Epithelial cell of prostate (primary cell): Measurements from ENCODE around the gene SCAPER.
"Not testable (repeated sequence)": the region's sequence is repeated elsewhere in the genome, so short reads cannot be mapped to it uniquely, and the experiment has no call there.

Experiments
- DNase-seq: peaks from one replicate; pipeline ENCODE4 v3.0.0-alpha.2; 2011; ENCODE audit warnings: low read depth, low spot score
- H3K27ac ChIP-seq: fragments of 450-650 bp; 2 replicates; pipeline ENCODE4 v1.5.1; 2017; ENCODE audit warnings: mild to moderate bottlenecking

Gene SCAPER

DNA sequence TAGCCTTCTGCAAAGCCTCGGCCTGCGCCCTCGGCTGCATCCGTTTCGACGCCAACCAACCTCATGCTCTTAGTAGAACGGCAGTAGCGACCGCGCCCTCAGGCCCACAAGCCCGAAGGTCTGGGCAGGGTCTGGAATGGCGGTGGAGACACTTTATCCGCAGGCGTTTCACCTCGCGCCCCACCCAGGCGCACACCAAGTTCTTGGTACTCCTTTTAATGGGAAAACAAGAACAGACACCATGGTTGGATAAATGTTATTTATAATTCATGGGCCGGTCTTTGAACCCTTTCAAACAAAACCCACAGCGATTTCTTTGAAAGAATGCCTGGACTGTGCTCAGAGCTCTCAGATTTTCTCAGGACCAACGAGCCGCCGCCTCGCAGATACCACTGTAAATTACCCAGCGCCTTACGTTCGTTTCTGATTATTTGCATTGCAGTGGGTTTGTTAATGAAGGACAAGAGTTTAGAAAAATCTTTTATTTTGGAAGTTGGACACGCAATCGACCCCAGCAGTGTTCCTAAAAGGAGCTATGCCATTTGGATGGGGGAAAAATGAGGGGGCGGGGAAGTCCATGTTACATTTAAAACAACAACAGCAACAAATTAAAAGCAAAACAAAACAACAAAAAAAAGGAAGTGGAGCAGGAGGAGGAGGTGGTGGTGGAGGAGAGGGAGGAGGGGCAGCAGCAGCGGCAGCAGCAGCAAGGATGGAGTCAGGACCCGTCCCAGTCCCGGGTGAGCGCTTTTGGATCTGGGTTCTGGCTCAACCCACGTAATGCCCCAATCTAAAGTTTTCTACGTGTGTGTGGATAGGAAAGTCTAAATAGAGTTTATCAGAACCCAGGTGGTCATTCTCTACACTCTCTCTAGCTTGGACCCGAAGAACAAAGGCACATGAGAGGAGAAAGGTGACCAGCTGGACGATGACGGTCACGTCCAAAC lies 569.6 kb downstream of the SCAPER start:
- no peak for DNase-seq
- peak overlapping the region; percentile 91 for H3K27ac ChIP-seq

DNA sequence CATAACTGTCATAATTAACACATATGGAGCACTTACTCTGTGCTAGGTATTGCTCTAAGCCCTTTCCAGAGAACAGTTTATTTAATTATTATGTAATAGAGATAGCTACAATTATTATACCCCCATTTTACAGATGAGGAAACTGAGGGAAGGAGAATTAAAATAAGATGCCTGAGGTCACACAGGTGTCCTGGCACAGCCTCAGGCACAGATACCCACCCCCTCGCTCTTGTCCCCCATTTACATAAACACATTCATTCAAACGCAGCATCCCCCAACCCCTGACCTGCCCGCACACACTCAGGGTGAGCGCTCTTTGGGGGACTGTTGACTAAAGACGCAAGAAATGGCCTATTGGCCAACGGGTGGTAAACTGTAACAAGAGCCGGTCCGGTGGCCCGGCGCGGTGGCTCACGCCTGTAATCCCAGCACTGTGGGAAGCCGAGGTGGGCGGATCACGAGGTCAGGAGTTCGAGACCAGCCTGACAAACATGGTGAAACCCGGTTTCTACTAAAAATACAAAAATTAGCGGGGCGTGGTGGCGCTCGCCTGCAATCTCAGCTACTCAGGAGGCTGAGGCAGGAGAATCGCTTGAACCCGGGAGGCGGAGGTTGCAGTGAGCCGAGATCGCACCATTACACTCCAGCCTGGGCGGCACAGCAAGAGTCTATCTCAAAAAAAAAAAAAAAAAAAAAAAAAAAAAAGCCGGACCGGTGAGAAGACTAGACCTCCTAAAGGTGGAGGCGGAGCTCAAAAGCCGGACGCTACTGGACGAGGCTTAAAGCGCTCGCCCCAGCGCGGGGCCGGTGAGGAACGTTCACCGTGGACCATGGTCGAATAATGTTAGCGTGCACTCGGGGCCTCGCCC lies 570.5 kb downstream of the SCAPER start:
- DNase-seq: no peak
- H3K27ac ChIP-seq: peak overlapping the region; percentile 91

DNA sequence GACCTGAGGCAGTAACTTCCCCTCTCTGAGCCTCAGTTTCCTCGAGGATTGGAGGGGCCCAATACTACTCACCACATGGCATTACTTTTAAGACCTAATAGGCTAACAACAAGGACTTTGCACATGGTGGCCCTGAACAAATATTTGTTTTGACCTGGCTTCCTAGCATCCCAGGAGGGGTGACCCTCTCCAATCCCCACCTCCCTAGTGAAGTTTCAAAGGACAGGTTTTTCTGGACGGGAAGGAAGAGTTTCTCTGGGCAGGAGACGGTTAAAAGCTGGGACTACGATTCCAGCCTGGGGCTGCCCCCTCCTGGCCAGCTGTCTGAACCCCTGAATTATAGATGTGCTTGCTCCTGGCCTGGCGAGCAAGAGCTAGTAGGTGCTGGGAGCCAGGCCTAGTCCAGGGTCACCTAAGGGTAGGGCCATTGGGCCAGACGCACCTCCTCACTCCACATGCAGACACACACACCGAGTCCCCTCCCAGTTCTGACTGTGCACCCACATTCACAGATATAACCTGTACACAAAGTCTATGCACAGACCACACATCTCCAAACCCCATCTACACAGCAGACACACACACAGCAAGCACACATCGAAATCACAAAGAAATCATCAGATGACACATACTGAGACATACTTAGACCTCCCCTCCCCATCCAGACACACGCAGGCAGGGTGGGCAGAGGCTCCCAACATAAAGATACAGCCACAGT lies 571.3 kb downstream of the SCAPER start:
- no peak overlapping the region for H3K27ac ChIP-seq
- DNase-seq: no peak

DNA sequence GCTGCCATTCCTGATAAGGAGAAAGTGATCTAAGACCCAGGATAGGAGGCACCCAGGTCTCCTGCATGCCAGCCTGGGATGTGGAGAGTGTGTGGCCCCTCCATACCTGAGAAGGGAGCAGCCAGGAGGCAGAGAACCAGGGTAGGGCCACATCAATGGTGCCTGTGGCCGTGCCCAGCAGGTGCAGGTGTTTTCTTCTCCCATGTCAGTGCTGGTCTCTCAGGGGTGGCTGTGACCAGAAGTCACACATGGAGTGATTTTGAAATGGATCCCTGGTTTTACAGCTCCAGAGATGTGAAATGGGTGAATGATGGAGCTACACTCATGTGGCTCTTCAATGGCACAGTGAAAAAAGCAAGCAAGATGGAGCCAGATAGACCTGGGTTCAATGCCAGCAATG lies 571.8 kb downstream of the SCAPER start:
- DNase-seq: no peak

DNA sequence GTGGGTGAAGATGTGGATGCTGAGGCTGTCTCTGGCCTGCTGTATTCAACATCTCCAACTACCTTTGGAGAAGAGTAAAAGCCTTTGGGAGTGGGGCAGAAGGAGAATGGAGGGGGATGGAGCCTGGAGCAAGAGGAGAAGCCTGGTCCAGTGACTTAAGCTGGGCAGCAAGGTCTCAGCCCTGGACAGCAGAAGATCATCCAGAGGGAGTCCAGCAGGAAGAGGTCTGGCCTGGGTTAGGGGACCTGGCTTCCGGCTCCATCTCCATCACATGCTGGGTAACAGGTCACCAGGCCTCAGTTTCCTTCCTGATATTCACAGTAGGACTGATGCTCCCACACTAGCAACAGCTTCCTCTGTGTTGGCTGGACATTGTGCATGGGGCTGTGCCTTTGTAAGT lies 572.3 kb downstream of the SCAPER start:
- DNase-seq: no peak
- H3K27ac ChIP-seq: no peak overlapping the region

More for the DNA sequence above, 571.8 kb downstream of the SCAPER start:
- no peak overlapping the region for H3K27ac ChIP-seq

DNA sequence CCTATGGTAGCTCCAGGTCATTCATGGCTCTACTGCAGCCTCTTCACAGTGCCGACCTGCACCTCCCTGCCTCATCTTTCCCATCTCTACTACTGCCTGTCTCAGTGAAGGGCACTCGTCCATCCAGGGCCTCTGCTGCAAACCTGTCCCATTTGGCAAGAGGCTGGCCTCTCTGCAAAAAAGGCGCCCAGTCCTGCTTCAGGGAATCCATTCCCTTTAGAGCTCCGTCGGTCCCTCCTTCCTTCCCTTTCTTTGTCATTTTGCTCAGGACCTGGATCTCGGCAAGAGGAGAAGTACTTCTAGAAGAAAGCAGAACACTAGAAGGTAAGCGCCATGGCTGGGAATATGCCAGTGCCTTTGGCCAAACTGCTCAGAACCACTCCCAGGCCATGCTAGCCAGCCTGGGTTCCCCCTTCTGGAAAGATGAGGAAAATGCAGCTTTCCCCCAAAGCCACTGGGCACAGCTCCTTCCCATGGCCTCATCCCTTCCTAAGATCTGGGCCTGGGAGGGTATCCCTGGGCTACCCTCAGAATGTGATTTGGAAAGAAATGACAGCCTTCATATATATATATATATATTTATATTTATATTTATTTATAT lies 575.0 kb downstream of the SCAPER start:
- DNase-seq: no peak
- no peak overlapping the region for H3K27ac ChIP-seq

DNA sequence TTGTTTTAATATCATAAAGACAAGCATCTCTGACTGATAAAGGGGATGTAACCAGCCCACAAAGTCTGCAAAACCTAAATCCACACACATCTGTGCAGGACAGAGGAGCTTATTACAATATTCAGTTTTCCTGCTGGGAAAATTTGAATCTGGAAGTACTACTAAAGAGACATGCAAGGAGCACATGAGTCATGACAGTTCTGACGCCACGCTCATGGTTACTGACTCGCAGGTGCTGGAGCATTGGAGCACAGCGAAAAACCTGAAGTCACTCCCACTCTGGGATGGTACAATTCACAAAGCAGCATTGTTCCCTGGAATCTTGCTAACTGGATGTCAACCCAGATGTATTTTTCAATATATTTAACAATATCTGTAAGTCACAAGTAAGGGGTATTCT lies 576.2 kb downstream of the SCAPER start:
- peak; percentile 46 for DNase-seq
- H3K27ac ChIP-seq: no peak overlapping the region

DNA sequence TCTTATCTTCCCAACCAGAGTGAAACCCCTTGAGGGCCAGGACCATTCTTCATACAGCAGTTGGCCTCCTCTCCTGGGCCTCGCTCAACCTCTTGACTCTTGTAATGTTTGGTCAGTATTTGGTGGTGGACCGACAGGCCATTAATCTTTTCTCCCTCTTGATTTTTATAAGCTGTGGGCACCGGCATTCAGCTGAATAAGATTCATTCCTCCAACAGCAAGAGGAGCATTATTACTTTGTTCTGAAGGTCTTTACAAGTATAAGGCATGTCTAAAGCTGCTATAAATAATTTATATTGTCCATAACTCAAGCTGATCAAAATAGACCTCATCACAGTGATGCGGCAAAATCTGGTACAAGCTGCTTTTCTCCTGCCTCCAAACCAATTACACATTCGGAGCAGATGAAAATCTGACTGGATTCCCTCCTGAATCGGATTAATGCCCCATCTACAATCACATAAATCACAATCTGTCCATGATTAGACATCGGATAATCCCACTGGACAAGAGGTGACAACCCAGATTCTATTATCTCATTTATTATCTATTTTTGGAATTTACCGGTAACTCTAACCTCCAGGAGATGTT lies 576.9 kb downstream of the SCAPER start:
- DNase-seq: no peak
- H3K27ac ChIP-seq: no peak overlapping the region

DNA sequence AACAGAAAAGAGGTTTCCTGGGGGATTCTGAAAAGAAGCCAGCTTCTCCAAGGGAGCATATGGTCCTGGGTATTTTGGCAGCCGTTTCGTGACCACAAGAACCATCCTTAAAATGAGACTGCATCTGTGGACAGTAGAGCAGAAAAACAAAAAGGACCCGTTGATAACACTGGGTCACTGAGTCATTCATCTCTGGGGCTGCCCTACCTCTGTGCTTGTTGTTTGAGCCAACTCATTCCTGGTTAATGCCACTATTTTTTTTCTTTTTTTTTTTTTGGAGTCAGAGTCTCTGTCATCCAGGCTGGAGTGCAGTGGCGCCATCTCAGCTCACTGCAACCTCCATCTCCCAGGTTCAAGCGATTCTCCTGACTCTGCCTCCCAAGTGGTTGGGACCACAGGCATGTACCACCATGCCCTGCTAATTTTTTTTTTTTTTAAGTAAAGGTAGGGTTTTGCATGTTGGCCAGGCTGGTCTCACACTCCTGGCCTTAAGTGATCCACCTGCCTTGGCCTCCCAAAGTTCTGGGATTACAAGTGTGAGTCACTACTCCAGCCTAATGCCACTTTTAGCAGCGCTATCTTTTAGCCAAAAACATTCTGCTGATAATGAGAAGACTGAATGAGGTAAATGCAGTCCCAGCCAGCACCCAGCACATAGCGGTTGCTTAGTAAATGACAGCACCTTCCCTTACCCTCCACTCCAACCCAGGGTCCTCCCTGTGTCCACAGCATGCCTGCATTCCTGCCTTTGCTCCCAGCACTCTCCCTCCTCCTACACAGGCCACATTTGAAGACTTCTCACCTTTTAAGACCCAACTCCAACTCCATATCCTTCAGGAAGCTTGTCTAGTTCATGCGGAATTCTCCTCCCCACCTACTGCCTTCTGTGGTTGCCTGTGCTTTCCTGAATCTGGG lies 577.7 kb downstream of the SCAPER start:
- no peak for DNase-seq
- no peak overlapping the region for H3K27ac ChIP-seq

DNA sequence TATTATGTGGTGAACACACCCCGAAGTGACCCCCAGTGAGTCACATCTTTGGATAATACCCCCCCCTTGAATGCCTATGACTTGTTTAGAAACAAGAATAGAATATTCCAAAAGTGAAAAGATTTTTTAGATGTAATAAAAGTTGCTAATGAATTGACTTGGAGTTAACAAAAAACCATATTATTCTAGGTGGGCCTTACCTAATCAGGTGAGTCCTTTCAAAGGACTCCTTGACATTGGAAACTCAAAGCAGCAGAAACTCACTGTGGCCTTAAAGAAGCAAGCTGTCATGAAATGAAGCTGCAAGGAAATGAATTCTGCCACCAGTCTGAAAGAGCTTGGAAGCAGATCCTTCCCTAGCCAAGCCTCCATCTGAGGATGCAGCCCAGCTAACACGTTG lies 579.4 kb downstream of the SCAPER start:
- DNase-seq: no peak
- H3K27ac ChIP-seq: no peak overlapping the region

DNA sequence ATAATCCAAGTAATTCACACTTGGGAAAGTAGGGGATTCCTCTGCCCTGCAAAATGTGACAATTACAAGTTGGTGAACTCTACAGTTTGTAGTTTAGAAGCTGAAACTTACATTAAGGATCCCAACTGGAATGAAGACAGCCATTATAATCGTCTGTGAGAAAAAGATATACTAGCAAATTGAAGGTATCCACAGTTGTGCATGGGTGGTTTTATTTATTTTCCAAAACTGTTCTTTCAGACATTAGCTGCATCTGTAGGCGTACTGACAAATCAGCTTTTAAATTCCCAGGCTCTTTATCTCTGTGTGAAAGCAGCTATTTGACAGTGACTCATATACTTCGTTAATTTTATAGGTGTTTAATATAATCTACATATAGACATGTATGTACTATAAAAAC lies 581.1 kb downstream of the SCAPER start:
- H3K27ac ChIP-seq: no peak overlapping the region
- no peak for DNase-seq

DNA sequence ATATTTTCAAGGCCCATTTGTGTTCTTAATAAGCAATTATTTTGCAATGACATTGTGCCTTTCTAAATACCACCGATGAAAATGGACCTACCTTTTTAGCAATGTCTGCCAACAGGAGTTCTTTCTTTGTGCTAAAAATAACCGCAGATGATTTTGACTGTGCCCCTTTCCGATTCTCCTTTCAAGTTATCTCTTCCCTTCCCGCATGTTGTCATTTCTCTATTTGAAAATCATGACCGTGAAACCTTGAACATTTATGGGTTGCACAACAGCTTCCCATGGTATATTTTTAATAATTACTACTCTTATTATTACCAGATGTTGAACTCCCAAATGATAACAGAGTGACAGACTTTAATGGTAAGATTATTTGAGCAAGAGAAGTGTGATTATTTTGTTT lies 583.5 kb downstream of the SCAPER start:
- no peak overlapping the region for H3K27ac ChIP-seq
- no peak for DNase-seq

DNA sequence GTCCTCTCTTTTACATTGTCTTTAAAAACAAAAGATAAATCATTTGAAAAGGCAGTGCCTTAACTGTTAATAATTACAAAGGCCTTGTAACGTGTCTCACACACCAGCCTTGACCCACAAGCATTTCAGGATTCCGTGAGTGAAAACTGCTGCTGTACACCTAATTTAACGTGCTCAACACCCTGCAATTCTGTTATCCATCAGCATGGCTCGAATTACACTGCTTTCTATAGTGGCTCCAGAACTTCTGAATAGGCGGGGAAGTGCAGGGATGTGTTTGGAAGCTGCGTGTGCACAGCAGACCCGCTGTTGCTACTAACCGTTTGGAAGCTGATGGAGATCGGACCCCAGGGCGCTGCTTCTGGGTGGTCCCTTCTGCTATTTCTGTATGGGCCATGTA lies 584.0 kb downstream of the SCAPER start:
- no peak overlapping the region for H3K27ac ChIP-seq
- DNase-seq: no peak

DNA sequence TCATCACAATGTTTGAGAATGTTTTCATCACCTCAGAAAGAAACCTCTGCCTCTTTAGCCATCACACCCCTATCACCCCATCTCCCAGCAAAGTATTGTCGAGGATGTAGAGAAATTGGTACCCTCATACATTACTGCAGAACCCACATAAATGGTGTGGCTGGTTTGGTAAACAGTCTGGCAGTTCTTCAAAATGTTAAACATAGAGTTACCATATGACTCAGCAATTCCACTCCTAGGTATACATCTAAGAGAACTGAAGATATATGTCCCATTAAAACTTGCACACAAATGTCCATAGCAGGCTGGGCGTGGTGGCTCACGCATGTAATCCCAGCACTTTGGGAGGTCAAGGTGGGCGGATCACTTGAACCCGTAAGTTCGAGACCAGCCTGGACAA lies 585.1 kb downstream of the SCAPER start:
- DNase-seq: no peak
- H3K27ac ChIP-seq: no peak overlapping the region

DNA sequence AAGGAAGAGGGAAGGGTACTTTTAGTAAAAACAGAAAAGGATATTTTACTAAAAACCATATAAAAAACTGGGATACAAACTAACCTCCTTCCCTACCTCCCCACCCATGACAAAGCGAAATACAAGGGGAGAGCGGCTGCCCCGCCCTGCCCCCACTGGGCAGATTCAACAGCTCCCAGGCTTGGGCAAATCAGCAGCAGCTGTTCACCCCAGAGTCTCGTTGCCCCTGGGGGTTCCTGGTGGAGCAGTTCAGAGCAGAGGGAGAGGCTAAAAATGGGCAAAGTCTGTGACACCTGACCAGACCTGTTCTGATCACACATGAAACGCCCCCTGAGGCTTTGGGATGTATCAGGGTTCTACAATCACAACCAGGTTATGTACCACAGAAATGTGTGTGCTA lies 591.4 kb downstream of the SCAPER start:
- H3K27ac ChIP-seq: peak overlapping the region; percentile 96
- no peak for DNase-seq

DNA sequence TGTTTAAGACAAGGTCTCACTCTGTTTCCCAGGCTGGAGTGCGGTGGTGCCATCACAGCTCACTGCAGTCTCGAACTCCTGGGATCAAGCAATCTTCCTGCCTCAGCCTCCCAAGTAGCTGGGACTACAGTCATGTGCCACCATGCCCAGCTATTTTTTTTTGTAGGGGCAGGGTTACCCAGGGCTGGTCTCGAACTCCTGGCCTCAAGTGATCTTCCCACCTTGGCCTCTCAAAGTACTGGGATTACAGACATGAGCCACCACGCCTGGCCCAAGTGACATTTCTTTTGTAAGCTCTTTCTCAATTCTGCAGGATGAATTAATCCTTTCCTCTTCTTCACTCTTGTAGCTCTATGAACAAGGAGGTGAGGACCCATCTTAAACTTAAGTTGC lies 592.0 kb downstream of the SCAPER start:
- H3K27ac ChIP-seq: peak overlapping the region; percentile 96
- not testable (repeated sequence) for DNase-seq

DNA sequence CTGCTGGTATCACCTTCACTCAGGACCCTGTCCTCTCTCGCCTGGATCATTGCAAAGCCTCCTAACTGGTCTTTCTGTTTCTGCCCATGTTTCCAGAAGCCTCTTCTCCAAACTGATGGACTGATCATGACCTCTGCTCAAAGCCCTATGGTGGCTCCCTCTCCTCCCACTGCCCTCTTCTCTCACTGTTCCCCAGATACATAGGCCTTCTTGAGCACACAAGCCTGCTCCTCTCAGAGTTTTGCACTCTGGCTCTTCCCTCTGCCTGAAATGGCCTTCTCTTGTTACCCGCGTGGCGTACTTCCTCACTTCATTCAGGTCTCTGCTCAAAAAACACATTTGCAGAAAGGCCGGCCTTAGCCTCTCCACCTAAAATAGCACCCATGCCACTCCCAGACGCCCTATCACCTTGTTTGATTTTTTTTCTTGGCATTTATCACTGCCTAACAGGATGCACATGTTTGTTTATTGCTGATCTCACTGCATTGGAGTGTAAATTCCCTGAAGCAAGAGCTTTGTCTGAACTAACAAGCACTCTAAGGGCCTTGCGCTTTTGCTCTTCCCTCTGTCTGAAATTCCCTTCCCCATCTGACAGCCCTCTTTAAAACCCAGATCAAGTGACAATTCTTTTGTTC lies 592.5 kb downstream of the SCAPER start:
- peak overlapping the region; percentile 96 for H3K27ac ChIP-seq
- DNase-seq: peak; percentile 77
